ENCODE data around the gene VAT1L.

Gene VAT1L

DNA sequence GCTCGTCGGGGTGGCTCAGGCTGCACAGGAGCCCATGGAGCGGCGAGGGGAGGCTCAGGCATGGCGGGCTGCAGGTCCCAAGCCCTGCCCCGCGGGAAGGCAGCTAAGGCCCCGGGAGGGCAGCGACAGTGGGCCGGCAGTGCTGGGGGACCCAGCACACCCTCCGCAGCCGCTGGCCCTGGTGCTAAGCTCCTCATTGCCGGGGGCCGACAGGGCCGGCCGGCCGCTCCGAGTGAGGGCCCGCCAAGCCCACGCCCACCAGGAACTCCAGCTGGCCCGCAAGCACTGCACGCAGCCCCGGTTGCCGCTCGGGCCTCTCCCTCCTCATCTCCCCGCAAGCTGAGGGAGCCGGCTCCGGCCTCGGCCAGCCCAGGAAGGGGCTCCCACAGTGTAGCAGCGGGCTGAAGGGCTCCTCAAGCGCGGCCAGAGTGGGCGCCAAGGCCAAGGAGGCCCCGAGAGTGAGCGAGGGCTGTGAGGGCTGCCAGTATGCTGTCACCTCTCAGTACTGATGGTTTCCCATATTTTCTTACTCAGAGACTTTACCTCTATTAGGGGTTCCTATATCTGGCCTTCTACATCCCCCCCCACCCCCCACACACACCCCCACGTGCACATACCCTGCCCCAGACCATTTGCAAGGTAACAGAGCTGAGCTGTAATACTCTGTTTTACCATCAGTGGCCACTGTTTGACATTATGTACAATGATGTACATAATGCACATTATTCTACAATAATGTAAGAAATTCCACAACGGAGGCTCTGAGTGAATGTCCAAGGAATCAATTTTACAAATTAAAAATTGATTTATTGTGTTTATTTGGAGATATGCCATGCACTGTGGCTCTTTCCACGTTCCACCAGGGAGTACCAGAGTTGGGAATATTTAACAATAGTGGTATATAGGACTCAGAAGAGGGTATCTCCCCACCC is 3.7 kb upstream of the VAT1L start:
- no peak for DNase-seq

DNA sequence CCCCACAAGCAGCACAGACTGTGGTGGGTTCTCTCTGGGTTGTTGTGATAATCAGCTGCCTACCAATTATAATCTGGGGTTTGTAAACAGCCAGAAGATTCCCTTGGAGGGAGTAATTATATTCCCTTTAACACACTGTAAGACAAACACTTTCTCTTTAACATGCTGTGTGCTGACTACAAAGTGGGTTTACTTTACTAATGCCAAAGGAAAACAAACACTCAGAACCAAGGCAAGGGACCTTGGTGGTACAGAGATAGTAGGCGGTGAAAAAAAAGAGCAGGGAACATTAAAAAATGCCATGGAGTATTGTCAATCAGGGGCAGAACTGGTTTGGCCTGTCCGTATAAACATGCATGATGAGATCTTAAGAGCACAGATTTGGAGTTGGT is 3.0 kb upstream of the VAT1L start:
- DNase-seq, result no peak

DNA sequence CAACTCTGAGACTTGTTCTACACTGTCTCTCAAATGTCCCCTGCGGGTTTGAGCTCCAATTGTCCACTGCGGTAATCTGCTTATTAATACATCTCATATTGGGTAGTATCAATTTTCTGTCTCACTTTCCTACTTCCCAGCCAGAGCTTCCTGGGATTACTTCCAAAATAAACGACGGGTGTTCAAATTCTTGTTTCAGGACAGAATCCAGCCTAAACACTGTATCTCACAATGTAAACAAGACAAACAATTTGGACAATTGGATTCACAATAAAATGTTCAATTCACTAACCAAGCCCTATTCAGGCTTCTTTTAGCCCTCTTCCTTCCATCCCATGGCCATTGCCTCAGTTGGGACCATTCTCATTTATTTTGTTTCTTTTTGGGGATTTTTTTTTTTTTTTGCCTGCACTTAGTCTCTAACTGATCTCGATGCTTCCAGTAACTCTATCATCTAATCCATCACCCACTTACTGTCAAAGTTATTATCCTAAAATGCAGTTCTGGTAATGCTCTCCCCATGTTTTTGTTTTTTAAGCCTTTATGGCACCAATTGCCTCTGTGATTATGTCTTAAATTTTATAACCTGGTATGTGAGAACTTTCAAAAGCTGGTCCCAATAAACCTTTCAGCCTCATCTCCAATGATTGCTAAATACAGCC is 2.0 kb upstream of the VAT1L start:
- no peak for DNase-seq

DNA sequence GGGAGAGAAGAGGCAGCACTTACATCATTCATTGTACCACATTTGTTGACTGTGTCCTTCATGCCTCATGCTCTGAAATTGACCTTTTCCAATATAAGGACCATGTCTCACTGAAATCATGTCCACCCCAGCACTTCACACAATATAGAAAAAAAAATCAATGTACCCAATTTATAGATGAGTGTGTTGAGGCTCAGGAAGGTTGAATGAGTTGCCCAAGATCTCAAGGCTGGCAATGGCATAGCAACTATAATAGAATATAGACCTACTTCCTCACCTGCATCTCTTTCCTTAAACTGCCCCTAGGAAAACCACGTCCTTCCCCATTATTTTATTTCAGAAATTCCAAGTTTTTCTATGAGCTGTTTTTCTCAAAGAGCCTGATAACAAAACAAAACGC is 912 bp upstream of the VAT1L start:
- DNase-seq, result no peak

DNA sequence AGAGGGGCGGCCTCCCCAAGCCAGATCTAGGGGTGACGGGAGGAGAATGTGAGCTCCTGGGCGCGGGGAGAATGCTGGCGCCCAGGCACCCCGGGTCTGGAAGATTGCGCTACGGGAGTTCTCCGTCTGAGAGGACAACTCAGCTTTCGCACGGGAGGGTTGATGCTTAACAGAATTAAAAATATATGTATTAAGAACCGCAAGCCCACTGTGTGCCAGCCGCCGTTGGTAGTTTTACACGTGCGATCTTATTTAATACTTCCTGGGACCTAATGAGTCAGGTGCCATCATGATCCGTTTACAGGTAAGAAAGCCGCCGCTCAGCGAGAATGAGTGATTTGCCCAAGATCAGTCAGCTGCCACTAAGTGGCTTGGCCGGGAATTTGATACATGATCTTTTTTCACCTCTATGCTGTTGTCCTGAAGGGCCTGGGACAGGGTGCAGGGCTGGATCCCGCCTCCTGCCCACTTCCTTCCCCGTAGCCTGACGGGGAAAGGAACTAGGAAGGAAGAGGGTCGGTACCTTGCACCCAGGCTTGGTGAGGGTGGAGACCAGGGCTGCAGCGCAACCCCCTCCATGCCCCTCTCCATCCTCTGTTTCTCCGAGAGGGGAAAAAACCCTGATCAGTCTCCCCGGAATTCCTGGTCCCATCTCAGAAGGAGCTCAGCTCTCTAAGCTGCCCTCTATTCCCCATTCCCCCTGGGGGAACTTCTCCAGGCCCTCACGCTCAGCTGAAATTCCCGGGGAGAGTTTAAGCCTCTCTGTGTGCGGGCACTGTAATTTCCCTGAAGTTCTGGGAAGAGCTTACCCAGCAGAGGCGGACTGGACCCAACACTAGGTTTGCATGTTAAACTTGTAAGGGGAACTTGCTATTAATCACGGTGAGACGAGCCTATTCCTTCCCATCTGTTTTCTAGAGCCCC is 983 bp downstream of the VAT1L start:
- DNase-seq, result no peak

DNA sequence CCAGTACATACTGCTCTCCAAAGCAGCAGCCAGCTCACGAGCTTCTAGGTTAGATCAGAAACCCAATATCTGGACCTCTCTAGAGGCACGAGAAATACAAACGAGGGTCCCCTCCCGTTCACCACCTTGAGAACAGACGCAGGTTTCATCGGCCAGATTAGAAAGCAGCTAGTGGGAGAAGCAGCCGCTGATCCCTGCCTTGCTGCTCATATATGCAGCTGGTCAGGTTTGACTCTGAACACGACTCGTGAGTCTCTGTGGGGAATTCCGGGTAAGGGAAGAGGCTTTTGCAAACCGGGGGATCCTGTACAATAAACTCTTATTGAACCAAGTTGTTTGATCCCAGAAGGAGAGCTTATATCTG is 1.6 kb downstream of the VAT1L start:
- DNase-seq, result no peak

DNA sequence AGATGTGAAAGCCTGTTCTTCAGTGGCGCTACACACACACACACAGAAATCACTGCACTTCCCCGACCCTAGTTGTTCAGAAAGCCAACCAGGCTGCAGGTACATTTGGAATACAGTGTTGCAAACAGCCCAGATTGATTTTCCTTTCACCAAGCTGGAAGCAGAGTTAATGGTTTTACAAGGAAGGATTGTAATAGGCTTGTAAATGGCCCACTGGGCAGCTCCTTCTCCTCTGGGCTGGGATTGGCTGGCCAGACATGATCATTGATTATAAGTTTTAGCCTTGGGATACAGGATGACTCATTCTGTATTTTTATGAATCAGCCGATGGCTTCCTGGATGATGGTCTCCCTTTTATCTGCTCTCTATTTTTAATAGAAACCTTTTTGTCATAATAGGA is 2.5 kb downstream of the VAT1L start:
- DNase-seq, result no peak

DNA sequence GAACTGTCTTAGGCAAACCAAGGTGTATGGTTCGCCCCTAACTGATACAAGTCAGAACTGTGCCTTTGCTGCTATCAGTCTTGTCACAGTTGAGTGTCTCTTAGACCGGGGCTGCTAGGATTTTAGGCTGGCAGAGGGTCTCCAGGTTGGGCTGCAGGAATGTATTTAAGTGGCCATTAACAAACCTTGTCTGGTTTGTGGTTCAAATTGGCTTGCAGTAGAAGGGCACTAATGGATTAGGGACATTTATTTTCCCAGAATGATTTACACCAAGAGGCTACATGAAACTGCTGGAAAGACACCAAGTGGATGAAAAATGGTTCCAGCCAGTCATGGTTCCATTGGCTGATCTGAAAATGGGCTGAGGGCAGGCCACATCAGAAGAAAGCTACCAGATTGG is 5.1 kb downstream of the VAT1L start:
- no peak for DNase-seq

DNA sequence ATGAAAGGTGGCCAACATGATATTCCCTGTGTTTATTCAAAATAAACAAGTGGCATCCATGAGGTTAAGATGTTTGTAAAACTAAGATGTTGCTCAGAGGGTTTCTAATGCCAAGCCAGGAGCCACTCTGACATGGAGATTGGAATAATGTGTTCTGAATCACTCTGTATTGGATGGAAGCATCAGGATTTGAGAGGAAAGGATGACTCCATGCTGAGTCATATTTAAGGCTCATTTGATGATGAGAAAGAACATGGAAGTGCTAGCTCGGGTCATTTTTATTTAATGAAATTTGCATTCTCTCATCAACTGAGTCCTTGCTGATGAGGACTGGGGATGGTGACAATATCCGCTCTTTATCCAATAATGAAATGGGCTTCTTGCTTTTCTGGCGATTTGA is 6.2 kb downstream of the VAT1L start:
- no peak for DNase-seq

DNA sequence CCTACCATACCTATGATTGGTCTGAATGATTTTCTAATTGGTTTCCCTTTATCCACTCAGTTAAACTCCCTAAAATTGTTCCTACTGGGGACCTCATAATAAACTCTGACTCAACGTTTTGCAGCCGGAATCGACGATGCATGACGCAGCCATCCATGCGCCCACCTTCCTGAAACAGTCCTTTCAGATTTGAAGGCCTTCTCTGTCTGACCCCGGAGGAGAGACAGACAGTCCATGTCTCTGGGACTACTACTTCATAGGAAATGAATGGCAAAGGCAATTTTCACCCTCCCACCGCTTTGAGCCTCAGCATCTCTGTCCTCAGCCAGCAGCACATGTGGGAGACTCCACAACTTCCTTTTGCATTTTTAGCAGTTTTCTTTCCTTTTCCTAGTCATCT is 13.5 kb downstream of the VAT1L start:
- no peak for DNase-seq

DNA sequence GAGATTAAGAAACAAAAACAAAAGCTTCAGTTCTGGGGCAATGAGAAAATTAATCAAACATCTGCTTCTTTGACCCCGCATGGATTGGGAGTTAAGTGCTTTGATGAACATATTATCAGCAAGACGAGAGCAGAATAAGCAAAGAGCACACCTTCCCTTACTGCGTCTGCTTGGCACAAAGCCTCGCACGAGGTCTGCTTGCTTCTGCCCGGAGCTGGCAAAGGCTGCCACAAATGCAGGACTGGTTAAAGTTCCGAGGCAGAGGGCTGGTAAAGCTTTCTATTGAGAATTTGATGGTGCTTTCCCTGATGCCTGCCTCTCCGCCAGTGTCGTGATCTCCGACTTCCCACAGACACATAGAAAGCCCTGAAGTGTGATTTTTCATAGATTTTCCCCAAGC is 17.0 kb downstream of the VAT1L start:
- DNase-seq, result no peak

DNA sequence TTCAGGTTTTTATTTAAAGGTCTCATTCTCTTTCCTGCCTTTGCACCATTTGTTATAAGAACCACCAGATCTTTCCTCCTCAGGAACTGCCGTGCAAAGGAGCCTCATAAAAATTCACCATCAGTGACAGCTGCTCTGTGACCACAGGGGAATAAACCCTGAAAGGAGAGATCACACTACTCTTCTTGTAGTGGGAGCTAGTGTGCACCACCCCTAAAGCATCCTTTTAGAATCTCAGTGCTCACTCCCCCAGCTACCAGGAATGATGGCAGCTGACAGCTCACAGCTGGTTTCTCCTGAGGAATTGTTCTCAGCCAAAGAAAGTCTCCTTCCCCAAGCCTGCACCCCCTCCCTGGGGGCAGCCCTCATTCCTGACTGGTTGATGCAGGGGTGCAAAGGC is 18.7 kb downstream of the VAT1L start:
- no peak for DNase-seq

DNA sequence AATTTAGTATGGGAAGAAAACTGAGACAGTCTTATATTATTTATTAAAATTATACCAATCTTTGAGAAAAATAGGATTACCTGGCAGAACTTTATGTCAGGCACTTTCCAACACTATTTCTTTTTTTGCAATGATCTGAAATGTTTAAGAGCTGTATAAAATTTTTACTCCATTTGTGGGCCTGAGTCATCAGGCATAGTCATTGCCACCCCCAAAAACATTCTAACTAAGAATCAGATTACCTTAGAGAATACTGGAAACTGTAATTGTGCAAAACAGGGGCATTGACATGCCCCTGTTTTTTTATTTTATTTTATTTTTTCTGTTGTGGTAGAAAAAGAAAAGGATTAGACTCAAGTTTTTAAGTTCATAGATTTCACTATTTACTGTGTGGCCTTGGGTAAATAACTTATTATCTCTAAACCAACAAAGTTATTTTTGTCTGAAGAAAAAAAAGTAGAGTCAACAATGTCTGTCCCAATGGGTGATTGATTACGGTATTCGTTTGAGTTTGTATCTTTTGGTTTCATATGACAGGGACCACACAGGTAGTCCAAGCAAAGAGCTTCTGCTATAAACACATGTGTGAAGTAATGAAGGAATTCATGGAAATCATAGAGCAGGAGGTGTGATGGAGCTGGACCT is 24.6 kb downstream of the VAT1L start:
- no peak for DNase-seq

DNA sequence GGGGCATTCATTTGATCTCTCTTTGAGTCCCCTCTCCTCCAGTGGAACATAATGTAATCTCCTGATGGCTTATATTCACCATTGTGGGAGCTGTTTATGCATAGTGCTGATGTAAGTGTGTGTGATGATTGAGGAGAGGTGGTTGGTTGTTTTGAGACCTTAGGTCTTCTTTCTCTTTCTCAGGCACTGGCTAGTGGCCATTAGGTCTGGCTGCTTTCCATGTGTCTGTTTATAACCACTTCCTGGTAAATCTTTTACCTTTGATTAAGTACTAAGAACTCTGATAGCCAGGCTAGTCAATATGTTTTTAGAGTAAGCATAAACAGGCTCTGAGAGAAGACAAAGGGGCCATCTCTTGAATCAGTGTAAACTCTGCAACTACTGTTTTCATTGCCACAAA is 27.9 kb downstream of the VAT1L start:
- no peak for DNase-seq

DNA sequence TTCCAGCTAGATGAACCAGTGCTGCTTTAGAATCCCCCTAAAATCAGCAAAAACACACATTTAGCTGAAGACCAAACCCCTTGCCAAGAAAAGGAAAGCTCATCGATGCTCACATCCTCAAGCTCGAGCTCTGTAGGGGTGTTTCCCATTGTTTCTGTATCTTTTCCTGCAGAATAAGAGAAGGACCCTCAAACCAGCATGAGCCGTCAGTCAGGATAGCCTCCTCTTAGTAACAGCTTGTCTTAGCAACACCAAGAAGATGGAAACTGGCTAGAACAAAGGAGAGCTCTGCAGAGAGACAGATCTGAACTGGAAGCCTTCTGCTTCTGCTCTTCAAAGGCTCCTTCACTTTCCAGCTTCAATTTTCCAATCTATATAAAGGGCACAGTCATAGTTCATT is 32.0 kb downstream of the VAT1L start:
- DNase-seq, result no peak

DNA sequence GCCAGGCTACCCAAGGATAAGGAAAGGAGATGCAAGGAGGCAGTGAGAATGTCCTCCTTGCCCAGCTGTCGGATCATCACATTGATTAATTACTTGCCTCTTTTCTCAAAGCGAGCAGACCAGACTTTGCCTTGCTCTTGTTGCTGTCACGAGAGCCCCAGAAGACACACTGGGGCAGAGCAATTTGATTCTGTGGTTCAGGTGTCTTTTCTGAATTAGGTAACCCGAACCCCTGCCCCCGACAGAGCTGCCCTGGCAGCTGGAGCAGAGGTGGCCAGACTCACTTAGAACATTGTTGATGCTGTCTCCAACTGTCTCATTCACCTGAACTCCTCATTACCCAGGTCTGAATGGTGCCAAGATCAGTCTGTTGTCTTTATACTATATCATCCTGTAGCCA is 34.3 kb downstream of the VAT1L start:
- no peak for DNase-seq

DNA sequence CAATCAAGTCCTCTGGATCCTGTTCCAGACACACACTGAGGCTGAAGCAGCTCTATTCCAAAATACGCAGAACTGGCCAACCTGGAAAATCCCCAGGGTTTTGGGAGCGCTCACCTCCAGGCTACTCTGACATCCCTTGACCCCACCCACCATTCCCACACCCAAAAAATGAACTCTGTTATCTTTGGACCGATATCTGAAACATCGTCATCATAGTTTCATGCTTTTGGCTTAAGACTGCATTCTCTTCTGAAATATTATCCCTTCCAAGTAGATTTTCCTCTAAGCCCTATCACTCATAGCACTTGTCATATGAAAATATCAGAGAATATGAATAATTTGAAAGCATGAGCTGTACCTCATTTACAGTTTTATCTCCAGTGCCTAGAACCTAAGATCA is 34.7 kb downstream of the VAT1L start:
- no peak for DNase-seq

DNA sequence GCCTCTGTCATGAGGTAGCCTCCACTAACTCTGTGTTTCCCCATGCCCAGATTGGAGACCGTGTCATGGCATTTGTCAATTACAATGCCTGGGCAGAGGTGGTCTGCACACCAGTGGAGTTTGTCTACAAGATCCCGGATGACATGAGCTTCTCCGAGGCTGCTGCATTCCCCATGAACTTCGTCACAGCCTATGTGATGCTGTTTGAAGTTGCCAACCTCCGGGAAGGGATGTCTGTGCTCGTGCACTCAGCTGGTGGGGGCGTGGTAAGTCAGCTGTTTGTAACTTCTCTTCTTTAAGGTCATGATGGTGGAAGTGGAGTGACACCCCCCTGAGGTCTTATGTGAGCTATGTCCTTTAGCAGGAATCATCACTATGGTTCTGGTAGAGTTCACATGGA is 36.8 kb downstream of the VAT1L start:
- no peak for DNase-seq

DNA sequence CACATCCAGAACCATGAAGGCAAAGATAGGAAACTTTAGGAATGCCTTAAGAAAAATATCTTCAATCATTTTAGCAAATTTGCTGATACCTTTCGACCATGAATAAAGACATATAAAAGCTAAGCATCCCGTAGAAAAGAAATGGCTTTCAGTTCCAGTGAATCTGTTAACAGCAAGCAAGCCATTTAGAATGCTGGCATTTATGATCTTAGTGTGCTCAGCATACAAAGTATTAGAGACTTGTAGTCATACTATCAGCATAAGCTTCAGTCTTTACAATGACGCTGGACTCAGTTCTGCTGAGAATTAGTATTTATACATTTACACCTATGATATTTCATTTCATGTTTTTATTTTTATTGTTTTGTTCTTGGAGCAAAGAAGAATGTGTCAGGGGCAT is 38.7 kb downstream of the VAT1L start:
- DNase-seq, result no peak

DNA sequence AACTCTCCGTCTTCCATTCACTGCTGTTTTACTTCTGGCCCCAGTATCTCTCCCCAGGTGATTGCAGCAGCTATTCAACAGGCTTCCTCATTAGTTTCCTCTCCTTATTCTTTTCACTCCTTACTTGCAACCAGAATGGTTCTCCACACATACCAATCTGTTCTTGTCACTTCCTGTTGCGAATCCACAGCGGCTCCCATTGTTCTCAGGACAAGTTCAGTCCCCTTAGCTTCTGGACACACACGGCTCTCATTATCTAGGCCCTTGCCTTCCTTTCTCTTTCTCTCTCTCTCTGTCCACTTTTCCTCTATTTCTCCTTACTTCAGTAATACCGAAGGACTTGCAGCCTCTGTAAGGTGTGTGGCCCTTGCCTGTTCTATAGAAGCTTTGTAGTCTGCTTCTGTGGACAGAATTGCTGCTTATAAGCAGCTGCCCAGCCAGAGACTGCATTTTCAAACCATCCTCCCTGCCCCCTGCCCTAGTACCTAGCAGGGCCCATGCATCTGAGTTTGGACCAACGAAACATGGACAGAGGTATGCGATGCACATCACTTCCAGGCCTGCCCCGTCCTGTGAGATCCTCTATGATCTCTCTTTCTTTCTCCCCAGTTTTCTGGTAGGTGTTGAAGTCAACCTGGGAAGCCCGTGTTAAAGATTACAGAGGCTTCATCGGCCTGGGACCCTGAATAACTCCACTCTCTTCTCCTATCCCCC is 45.7 kb downstream of the VAT1L start:
- DNase-seq, result no peak

DNA sequence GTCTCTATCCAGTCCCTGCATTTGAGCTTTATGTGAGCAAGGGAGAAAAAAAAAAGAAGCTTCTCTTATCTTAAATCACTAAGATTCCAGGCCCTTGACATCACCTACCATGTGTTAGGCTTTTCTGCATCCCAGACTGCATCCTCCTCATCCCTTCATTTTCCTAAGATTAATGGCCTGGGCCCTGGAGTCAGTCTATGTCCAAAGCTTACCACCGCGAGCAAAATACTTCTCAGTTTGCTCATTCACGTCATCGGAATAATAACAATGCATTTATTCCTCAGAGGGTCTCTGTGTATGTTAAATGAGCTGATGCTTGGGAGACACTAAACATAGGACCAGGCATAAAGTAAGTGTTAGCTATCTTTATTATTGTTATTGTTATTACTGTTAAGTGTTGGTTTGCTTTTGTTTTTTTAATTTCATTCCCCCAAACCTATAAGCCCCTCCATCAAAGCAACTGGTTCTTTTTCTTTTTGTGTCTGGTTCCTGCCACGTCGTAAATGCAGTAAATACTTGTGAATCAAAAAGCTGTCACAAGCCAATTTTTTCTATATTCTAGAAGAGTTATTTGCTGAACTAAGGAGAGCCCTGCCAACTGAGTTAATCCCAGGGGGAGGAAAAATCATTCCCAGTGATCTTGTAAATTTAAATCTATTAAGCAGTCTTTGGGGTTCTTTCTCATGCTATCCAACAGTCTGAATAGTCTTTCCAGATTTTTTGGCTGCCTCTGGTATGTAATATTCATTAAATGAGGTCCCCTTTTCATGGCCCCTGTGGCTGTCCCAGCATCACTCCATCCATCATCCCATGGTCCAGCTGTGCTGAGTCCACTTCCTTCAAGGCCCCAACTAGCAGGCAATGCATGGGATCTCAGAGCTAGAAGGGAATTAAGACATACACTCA is 46.5 kb downstream of the VAT1L start:
- no peak for DNase-seq

Measured in activated naive CD4-positive, alpha-beta T cell (primary cell).